Activated T-cell treated with anti-CD3 and anti-CD28 coated beads for 48 hours (primary cell): Measurements from ENCODE around the gene STX16.
"Not testable (repeated sequence)": the region's sequence is repeated elsewhere in the genome, so short reads cannot be mapped to it uniquely, and the experiment has no call there.

Source experiments
- DNase-seq: peaks from one replicate; pipeline ENCODE4 v3.0.0-alpha.2; 2020; ENCODE audit warnings: low read depth

STX16 gene

GRCh38 chr20:58637466-58638213 is 13.4 kb upstream of the STX16 start:
- no peak for DNase-seq

- DNase-seq: no peak
Observed at GRCh38 chr20:58638467-58639181, 12.5 kb upstream of the STX16 start.

- no peak for DNase-seq
Observed at GRCh38 chr20:58639182-58640146, 11.6 kb upstream of the STX16 start.

- no peak for DNase-seq
Observed at GRCh38 chr20:58640446-58640845, 10.6 kb upstream of the STX16 start.

GRCh38 chr20:58642441-58642840 is 8.6 kb upstream of the STX16 start:
- no peak for DNase-seq

GRCh38 chr20:58642896-58643295 is 8.2 kb upstream of the STX16 start:
- not testable (repeated sequence) for DNase-seq

GRCh38 chr20:58645412-58645968 is 5.6 kb upstream of the STX16 start:
- no peak for DNase-seq

GRCh38 chr20:58646257-58646656 is 4.8 kb upstream of the STX16 start:
- DNase-seq: no peak

GRCh38 chr20:58646703-58647102 is 4.4 kb upstream of the STX16 start:
- no peak for DNase-seq

- DNase-seq: no peak
Observed at GRCh38 chr20:58647162-58647795, 3.8 kb upstream of the STX16 start.

GRCh38 chr20:58647796-58648501 is 3.1 kb upstream of the STX16 start:
- no peak for DNase-seq

- not testable (repeated sequence) for DNase-seq
Observed at GRCh38 chr20:58648502-58648825, 2.6 kb upstream of the STX16 start.

- DNase-seq: peak; percentile 36
Observed at GRCh38 chr20:58649288-58650180, 1.5 kb upstream of the STX16 start.

GRCh38 chr20:58650181-58650775 is 805 bp upstream of the STX16 start:
- peak; percentile 22 for DNase-seq

GRCh38 chr20:58651559-58651945 is 469 bp downstream of the STX16 start:
- no peak for DNase-seq

- DNase-seq: peak; percentile 40
Observed at GRCh38 chr20:58651946-58652605, 993 bp downstream of the STX16 start.

GRCh38 chr20:58652606-58653294 is 1.7 kb downstream of the STX16 start:
- no peak for DNase-seq

GRCh38 chr20:58654337-58654736 is 3.3 kb downstream of the STX16 start:
- DNase-seq: no peak
